Measurements from ENCODE around the gene ABO. TPM values are rescaled to one million over a fixed set of nuclear protein-coding genes. Genes with fewer than 3 reads are reported as not detected.

The ABO gene
- total RNA-seq, 1 donor from 2014 or later = 0.17 TPM

DNA sequence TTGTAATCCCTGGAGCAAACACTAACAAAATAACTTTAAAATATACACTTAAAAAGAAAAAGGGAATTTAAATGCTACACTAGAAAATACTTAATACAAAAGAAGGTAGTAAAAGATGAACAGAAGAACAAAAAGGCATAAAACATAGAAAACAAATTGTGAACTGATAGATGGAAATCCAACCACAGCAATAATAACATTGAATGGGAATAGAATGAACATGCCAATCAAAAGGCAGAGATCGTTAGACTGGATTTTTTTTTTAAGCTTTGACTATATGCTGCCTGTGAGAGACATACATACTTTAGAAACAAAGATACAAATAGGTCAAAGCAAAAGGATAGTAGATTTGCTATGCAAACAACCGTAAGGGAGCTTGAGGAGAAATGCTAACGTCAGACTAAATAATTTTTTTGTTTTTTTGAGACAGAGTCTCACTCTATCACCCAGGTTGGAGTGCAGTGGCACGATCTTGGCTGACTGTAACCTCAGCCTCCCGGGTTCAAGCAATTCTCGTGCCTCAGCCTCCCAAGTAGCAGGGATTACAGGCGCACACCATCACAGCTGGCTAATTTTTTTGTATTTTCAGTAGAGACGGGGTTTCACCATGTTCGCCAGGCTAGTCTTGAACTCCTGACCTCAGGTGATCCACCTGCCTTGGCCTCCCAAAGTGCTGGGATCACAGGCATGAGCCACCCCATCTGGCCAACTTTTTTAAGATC lies 6.5 kb downstream of the ABO start:
- Mint-ChIP-seq H3K27me3 (ENCODE audit: low read depth) (peaks cover 50% of the 10 kb centered on the region), H3K27ac (ENCODE audit: unreplicated experiment) (no peak overlapping the region)

DNA sequence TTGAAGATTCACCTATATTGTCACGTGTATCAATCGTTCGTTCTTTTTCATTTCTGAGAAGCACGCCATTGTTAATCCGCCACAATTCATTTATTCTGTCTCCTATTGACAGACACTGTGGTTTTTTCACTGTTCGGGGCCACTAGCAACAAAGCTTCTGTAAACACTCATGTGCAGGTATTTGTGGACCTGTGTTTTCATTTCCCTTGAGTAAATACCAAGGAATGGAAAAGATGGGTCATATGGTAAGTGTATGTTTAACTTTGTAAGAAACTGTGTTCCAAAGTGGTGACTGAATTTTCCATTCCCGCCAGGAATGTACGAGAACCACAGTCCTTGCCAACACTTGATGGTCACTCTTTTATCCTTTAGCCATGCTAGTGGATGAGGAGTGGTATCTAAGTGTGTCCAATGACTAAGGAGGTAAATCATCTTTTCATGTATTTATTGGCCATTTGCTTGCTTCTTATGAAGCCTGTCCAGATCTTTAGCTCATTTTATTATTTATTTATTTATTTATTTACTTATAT lies 10.7 kb downstream of the ABO start:
- DNase-seq (ENCODE audit: low spot score) = no peak
- Mint-ChIP-seq H3K27ac (ENCODE audit: unreplicated experiment) (no peak overlapping the region), H3K36me3 (ENCODE audit: low read depth) (no peaks in the 10 kb centered on the region), H3K4me1 (ENCODE audit: low read depth) (no peaks in the 10 kb centered on the region), H3K27me3 (ENCODE audit: low read depth) (peaks cover 34% of the 10 kb centered on the region), H3K4me3 (ENCODE audit: unreplicated experiment) (no peak overlapping the region), H3K9me3 (ENCODE audit: low read depth) (peaks cover 2% of the 10 kb centered on the region)
- TF ChIP-seq, protein P1, sequence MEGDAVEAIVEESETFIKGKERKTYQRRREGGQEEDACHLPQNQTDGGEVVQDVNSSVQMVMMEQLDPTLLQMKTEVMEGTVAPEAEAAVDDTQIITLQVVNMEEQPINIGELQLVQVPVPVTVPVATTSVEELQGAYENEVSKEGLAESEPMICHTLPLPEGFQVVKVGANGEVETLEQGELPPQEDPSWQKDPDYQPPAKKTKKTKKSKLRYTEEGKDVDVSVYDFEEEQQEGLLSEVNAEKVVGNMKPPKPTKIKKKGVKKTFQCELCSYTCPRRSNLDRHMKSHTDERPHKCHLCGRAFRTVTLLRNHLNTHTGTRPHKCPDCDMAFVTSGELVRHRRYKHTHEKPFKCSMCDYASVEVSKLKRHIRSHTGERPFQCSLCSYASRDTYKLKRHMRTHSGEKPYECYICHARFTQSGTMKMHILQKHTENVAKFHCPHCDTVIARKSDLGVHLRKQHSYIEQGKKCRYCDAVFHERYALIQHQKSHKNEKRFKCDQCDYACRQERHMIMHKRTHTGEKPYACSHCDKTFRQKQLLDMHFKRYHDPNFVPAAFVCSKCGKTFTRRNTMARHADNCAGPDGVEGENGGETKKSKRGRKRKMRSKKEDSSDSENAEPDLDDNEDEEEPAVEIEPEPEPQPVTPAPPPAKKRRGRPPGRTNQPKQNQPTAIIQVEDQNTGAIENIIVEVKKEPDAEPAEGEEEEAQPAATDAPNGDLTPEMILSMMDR (IDR thresholded peaks at IDR 0.05) = no peak

More for the DNA sequence above, 6.5 kb downstream of the ABO start:
- TF ChIP-seq, protein P1 (IDR thresholded peaks at IDR 0.05) = no peak
- Mint-ChIP-seq H3K4me3 (ENCODE audit: unreplicated experiment) (no peak overlapping the region), H3K4me1 (ENCODE audit: low read depth) (no peaks in the 10 kb centered on the region), H3K36me3 (ENCODE audit: low read depth) (no peaks in the 10 kb centered on the region), H3K9me3 (ENCODE audit: low read depth) (peaks cover 4% of the 10 kb centered on the region)
- no peak for DNase-seq (ENCODE audit: low spot score)

DNA sequence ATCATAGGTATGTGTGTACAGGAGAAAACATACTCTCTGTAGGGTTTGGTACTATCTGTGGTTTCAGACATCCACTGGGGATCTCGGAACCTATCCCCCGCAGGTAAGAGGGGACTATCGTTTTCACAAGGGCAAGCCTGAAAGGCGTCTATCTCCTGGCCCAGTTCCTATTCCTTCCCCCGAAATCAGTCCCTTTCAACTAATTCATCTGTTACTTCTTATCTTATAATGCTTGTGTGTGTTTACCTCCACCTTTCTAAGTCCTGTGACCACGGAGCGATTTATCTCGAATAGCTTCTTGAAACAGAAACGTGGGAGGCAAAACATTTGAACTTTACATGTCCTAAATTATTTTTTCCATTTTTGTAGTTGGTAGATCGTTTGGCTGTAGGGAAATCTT lies 11.4 kb downstream of the ABO start:
- TF ChIP-seq, protein P1 (IDR thresholded peaks at IDR 0.05) = no peak
- H3K4me1 Mint-ChIP-seq (ENCODE audit: low read depth) = no peaks in the 10 kb centered on the region
- no peaks in the 10 kb centered on the region for H3K36me3 Mint-ChIP-seq (ENCODE audit: low read depth)
- peaks cover 2% of the 10 kb centered on the region for H3K9me3 Mint-ChIP-seq (ENCODE audit: low read depth)
- no peak for DNase-seq (ENCODE audit: low spot score)
- no peak overlapping the region for H3K4me3 Mint-ChIP-seq (ENCODE audit: unreplicated experiment)
- H3K27me3 Mint-ChIP-seq (ENCODE audit: low read depth) = peaks cover 29% of the 10 kb centered on the region
- H3K27ac Mint-ChIP-seq (ENCODE audit: unreplicated experiment) = no peak overlapping the region

DNA sequence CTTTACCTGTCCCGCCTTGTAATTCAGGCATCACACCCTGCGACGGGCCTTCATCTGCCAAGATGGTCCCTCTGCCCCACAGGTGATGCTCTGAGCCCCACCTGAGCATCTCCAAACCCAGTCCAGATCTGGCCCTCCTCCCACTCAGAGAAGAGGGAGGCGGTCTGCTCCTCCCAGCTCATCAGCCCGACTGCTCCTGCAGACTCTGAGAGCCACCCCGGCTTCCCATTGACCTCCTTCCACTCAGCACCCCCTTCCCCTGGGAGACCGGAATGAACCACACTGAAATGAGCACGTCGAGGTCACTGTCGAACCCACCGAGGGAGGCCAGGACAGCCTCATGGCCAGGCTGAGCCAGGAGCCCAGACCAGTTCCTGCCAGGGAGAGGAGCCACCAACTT lies 12.8 kb downstream of the ABO start:
- DNase-seq (ENCODE audit: low spot score) = no peak
- no peak overlapping the region for H3K4me3 Mint-ChIP-seq (ENCODE audit: unreplicated experiment)
- no peaks in the 10 kb centered on the region for H3K4me1 Mint-ChIP-seq (ENCODE audit: low read depth)
- TF ChIP-seq, protein P1 (IDR thresholded peaks at IDR 0.05) = no peak
- H3K27ac Mint-ChIP-seq (ENCODE audit: unreplicated experiment) = no peak overlapping the region
- peaks cover 2% of the 10 kb centered on the region for H3K9me3 Mint-ChIP-seq (ENCODE audit: low read depth)
- H3K36me3 Mint-ChIP-seq (ENCODE audit: low read depth) = no peaks in the 10 kb centered on the region
- H3K27me3 Mint-ChIP-seq (ENCODE audit: low read depth) = peaks cover 22% of the 10 kb centered on the region

DNA sequence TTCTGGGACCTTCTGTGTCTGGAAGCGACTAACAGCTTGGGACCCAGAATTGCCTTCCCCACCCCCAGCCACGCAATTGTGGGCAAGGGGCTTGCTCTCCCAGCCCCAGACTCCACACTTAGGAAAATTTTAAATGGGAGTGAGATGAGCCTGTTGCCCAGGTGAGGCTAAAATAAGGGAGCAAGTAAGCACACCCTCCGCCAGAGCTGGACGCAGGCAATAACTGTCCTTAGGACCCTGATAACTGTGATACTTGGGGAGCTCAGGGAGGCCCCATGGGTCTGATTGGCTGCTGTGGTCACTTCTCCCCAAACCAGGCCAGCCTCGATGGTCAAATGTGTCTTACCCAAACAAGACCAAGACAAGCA lies 13.3 kb downstream of the ABO start:
- no peaks in the 10 kb centered on the region for H3K4me1 Mint-ChIP-seq (ENCODE audit: low read depth)
- H3K27me3 Mint-ChIP-seq (ENCODE audit: low read depth) = peaks cover 20% of the 10 kb centered on the region
- TF ChIP-seq, protein P1 (IDR thresholded peaks at IDR 0.05) = no peak
- H3K36me3 Mint-ChIP-seq (ENCODE audit: low read depth) = no peaks in the 10 kb centered on the region
- no peak overlapping the region for H3K27ac Mint-ChIP-seq (ENCODE audit: unreplicated experiment)
- DNase-seq (ENCODE audit: low spot score) = no peak
- peaks cover 2% of the 10 kb centered on the region for H3K9me3 Mint-ChIP-seq (ENCODE audit: low read depth)
- H3K4me3 Mint-ChIP-seq (ENCODE audit: unreplicated experiment) = no peak overlapping the region

Measured in chondrocyte (in vitro differentiated cells).